ENCODE data around the gene RAD50.

The RAD50 gene

GRCh38 chr5:132595624-132596023 is 38.8 kb downstream of the RAD50 start:
- H3K4me2 ChIP-seq (ENCODE audit: low read depth, low read length, poor library complexity, severe bottlenecking) = no peak overlapping the region

GRCh38 chr5:132601071-132601728 is 44.4 kb downstream of the RAD50 start:
- H4K20me1 ChIP-seq (ENCODE audit: low read depth, low read length) = no peaks in the 10 kb centered on the region
- H3K27ac ChIP-seq (ENCODE audit: low read depth, low read length) = no peak overlapping the region
- H3K36me3 ChIP-seq (ENCODE audit: low read length) = peaks cover 32% of the 10 kb centered on the region; the same call in 1 of the 2 replicates
- H3K9ac ChIP-seq (ENCODE audit: low read length) = no peak overlapping the region
- H2AFZ ChIP-seq (ENCODE audit: low read depth, low read length, severe bottlenecking) = no peak overlapping the region
- no peaks in the 10 kb centered on the region for H3K9me2 ChIP-seq (replicated peaks; ENCODE audit: insufficient read depth, low read length)
- no peaks in the 10 kb centered on the region for H3F3A ChIP-seq (ENCODE audit: insufficient read depth)
- TF ChIP-seq EZH2phosphoT487 (conservative IDR thresholded peaks at IDR 0.05; ENCODE audit: low read length) (no peak), CTCF (IDR thresholded peaks at IDR 0.05; ENCODE audit: insufficient read depth, low read length, poor library complexity, severe bottlenecking) (no peak)
- no peak overlapping the region for H3K4me2 ChIP-seq (ENCODE audit: low read depth, low read length, poor library complexity, severe bottlenecking)
- H3K27me3 ChIP-seq (ENCODE audit: low read length) = no peaks in the 10 kb centered on the region
- no peak overlapping the region for H3K4me3 ChIP-seq (ENCODE audit: insufficient read depth, low read length, poor library complexity, severe bottlenecking)
- H3K79me2 ChIP-seq (ENCODE audit: insufficient read depth, low read length) = no peaks in the 10 kb centered on the region
- H3K9me3 ChIP-seq (ENCODE audit: insufficient read depth, low read length) = no peaks in the 10 kb centered on the region

More at GRCh38 chr5:132595624-132596023, 38.8 kb downstream of the RAD50 start:
- Histone ChIP-seq H3K27me3 (ENCODE audit: low read length) (no peaks in the 10 kb centered on the region), H3K27ac (ENCODE audit: low read depth, low read length) (no peak overlapping the region), H3F3A (ENCODE audit: insufficient read depth) (no peaks in the 10 kb centered on the region), H3K9me2 (replicated peaks; ENCODE audit: insufficient read depth, low read length) (no peaks in the 10 kb centered on the region), H3K79me2 (ENCODE audit: insufficient read depth, low read length) (no peaks in the 10 kb centered on the region), H3K36me3 (ENCODE audit: low read length) (peaks cover 29% of the 10 kb centered on the region), H3K9ac (ENCODE audit: low read length) (no peak overlapping the region), H2AFZ (ENCODE audit: low read depth, low read length, severe bottlenecking) (no peak overlapping the region), H3K9me3 (ENCODE audit: insufficient read depth, low read length) (no peaks in the 10 kb centered on the region), H3K4me3 (ENCODE audit: insufficient read depth, low read length, poor library complexity, severe bottlenecking) (no peak overlapping the region), H4K20me1 (ENCODE audit: low read depth, low read length) (no peaks in the 10 kb centered on the region)
- TF ChIP-seq CTCF (IDR thresholded peaks at IDR 0.05; ENCODE audit: insufficient read depth, low read length, poor library complexity, severe bottlenecking) = no peak

- Histone ChIP-seq H4K20me1 (ENCODE audit: low read depth, low read length) (no peaks in the 10 kb centered on the region), H3K9ac (ENCODE audit: low read length) (no peak overlapping the region), H3F3A (ENCODE audit: insufficient read depth) (no peaks in the 10 kb centered on the region), H3K4me2 (ENCODE audit: low read depth, low read length, poor library complexity, severe bottlenecking) (no peak overlapping the region), H3K4me3 (ENCODE audit: insufficient read depth, low read length, poor library complexity, severe bottlenecking) (no peak overlapping the region), H3K27me3 (ENCODE audit: low read length) (no peaks in the 10 kb centered on the region), H3K36me3 (ENCODE audit: low read length) (peaks cover 49% of the 10 kb centered on the region; the same call in 1 of the 2 replicates), H3K79me2 (ENCODE audit: insufficient read depth, low read length) (no peaks in the 10 kb centered on the region), H3K9me2 (replicated peaks; ENCODE audit: insufficient read depth, low read length) (no peaks in the 10 kb centered on the region), H2AFZ (ENCODE audit: low read depth, low read length, severe bottlenecking) (no peak overlapping the region), H3K27ac (ENCODE audit: low read depth, low read length) (no peak overlapping the region), H3K9me3 (ENCODE audit: insufficient read depth, low read length) (no peaks in the 10 kb centered on the region)
- no peak for TF ChIP-seq EZH2phosphoT487 (conservative IDR thresholded peaks at IDR 0.05; ENCODE audit: low read length)
- no peak for TF ChIP-seq CTCF (IDR thresholded peaks at IDR 0.05; ENCODE audit: insufficient read depth, low read length, poor library complexity, severe bottlenecking)
These were observed 50.3 kb downstream of the RAD50 start for GRCh38 chr5:132607095-132607494.

All from SU-DHL-6 (cell line).